Measurements from ENCODE around the gene SAP30BP.

GRCh38 chr17:75654176-75654575 lies 13.0 kb upstream of the SAP30BP start:
- TF ChIP-seq EZH2phosphoT487 (IDR thresholded peaks at IDR 0.05) (no peak), CTCF (IDR thresholded peaks at IDR 0.05) (no peak)

Measured in neural progenitor cell (in vitro differentiated cells).